ENCODE data around the gene SNX30. TPM values are rescaled to one million over a fixed set of nuclear protein-coding genes. Genes with fewer than 3 reads are reported as not detected.

The SNX30 gene
- total and polyA plus RNA-seq, 2 experiments from 2014 or later: 6.4 to 29.1 TPM

DNA sequence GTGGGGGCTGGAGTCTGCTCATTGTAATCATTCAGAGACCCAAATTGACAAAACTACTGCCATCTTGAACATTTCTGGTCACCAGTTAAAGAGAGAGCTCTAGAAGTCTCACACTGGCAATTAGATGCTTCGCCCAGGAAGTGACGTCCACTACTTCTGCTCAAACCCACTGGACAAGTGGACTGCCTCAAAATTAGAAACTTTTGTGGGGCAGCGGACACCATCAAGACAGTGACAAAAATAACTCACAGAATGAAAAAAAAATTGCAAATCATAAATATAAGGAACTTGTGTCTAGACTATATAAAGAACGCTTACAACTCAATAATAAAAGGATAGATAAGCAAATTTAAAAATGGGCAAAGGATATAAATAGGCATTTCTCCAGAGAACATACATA, 149.9 kb downstream of the SNX30 start:
- no peak overlapping the region for H3K27ac ChIP-seq
- H3K4me2 ChIP-seq: no peak overlapping the region
- H3K4me1 ChIP-seq (ENCODE audit: insufficient read depth): no peaks in the 10 kb centered on the region
- no peaks in the 10 kb centered on the region for H3K27me3 ChIP-seq
- no peaks in the 10 kb centered on the region for H3K9me3 ChIP-seq (ENCODE audit: low read depth)
- DNase-seq (ENCODE audit: low spot score): no peak
- 93% methylated on average over 4 of the region's 4 CpGs for WGBS (ENCODE audit: low lambda C conversion rate, missing lambda C conversion rate)
- TF ChIP-seq EZH2phosphoT487 (IDR thresholded peaks at IDR 0.05; ENCODE audit: low read depth, severe bottlenecking, unreplicated experiment) (no peak), EZH2 (IDR thresholded peaks at IDR 0.05; ENCODE audit: borderline replicate concordance) (no peak)
- TF ChIP-seq, protein P1, sequence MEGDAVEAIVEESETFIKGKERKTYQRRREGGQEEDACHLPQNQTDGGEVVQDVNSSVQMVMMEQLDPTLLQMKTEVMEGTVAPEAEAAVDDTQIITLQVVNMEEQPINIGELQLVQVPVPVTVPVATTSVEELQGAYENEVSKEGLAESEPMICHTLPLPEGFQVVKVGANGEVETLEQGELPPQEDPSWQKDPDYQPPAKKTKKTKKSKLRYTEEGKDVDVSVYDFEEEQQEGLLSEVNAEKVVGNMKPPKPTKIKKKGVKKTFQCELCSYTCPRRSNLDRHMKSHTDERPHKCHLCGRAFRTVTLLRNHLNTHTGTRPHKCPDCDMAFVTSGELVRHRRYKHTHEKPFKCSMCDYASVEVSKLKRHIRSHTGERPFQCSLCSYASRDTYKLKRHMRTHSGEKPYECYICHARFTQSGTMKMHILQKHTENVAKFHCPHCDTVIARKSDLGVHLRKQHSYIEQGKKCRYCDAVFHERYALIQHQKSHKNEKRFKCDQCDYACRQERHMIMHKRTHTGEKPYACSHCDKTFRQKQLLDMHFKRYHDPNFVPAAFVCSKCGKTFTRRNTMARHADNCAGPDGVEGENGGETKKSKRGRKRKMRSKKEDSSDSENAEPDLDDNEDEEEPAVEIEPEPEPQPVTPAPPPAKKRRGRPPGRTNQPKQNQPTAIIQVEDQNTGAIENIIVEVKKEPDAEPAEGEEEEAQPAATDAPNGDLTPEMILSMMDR (IDR thresholded peaks at IDR 0.05; ENCODE audit: poor library complexity): no peak
- H3K4me3 ChIP-seq: no peak overlapping the region
- no peaks in the 10 kb centered on the region for H3K9me2 ChIP-seq (replicated peaks; ENCODE audit: insufficient read depth)
- no peak overlapping the region for H2AFZ ChIP-seq
- H4K20me1 ChIP-seq (ENCODE audit: insufficient read depth, poor library complexity, severe bottlenecking): no peaks in the 10 kb centered on the region
- no peaks in the 10 kb centered on the region for H3K79me2 ChIP-seq
- no peaks in the 10 kb centered on the region for H3K36me3 ChIP-seq (replicated peaks; ENCODE audit: insufficient read depth, low read depth)

DNA sequence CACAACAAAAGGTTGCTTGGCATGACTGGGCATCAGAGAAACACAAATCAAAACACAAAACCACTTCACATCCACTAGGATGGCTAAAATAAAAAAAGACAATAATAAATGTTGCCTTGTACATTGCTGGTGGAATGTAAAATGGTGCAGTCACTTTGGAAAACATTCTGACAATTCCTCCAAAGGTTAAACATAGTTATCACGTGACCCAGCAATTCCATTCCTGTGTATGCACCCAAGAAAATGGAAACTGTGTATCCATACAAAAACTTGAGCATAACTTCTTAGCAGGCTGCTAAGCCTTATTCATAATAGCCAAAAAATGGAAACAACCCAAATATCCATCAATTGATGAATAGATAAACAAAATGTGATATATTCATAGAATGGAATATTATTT, 150.3 kb downstream of the SNX30 start:
- H3K4me1 ChIP-seq (ENCODE audit: insufficient read depth): no peaks in the 10 kb centered on the region
- WGBS (ENCODE audit: low lambda C conversion rate, missing lambda C conversion rate): 64% methylated on average over 1 of the region's 1 CpG
- no peak overlapping the region for H2AFZ ChIP-seq
- no peaks in the 10 kb centered on the region for H3K9me2 ChIP-seq (replicated peaks; ENCODE audit: insufficient read depth)
- no peaks in the 10 kb centered on the region for H4K20me1 ChIP-seq (ENCODE audit: insufficient read depth, poor library complexity, severe bottlenecking)
- no peaks in the 10 kb centered on the region for H3K79me2 ChIP-seq
- H3K9me3 ChIP-seq (ENCODE audit: low read depth): no peaks in the 10 kb centered on the region
- no peaks in the 10 kb centered on the region for H3K36me3 ChIP-seq (replicated peaks; ENCODE audit: insufficient read depth, low read depth)
- no peak for DNase-seq (ENCODE audit: low spot score)
- no peak overlapping the region for H3K4me2 ChIP-seq
- no peak overlapping the region for H3K27ac ChIP-seq
- H3K4me3 ChIP-seq: no peak overlapping the region
- no peaks in the 10 kb centered on the region for H3K27me3 ChIP-seq
- TF ChIP-seq EZH2 (IDR thresholded peaks at IDR 0.05; ENCODE audit: borderline replicate concordance): no peak
- TF ChIP-seq, protein P1 (IDR thresholded peaks at IDR 0.05; ENCODE audit: poor library complexity): no peak
- TF ChIP-seq EZH2phosphoT487 (IDR thresholded peaks at IDR 0.05; ENCODE audit: low read depth, severe bottlenecking, unreplicated experiment): no peak

DNA sequence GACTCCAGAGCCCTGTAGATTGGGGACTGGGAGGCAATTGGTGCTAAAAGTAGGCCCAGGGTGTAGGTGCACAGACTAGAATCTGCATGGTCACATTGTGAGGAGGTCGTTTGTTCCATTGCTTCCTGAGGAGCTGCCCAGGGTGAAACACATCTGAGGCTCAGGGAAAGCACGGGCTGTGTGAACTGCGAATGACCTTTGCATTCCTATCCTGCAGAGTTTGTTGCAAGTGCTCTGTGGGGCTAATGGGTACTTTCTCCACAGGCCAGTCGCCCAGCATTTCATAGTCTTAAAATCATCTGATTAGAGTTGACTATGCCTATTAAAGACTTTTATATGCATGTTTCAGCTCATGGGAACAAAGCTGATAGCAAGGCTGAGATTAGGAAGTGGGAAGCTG, 154.5 kb downstream of the SNX30 start:
- WGBS (ENCODE audit: low lambda C conversion rate, missing lambda C conversion rate): 34% methylated on average over 4 of the region's 4 CpGs
- no peaks in the 10 kb centered on the region for H3K9me2 ChIP-seq (replicated peaks; ENCODE audit: insufficient read depth)
- no peak overlapping the region for H3K4me2 ChIP-seq
- no peaks in the 10 kb centered on the region for H3K9me3 ChIP-seq (ENCODE audit: low read depth)
- no peak overlapping the region for H2AFZ ChIP-seq
- no peaks in the 10 kb centered on the region for H3K79me2 ChIP-seq
- H3K36me3 ChIP-seq (replicated peaks; ENCODE audit: insufficient read depth, low read depth): no peaks in the 10 kb centered on the region
- H3K27ac ChIP-seq: no peak overlapping the region
- DNase-seq (ENCODE audit: low spot score): peak; percentile 24
- TF ChIP-seq EZH2phosphoT487 (IDR thresholded peaks at IDR 0.05; ENCODE audit: low read depth, severe bottlenecking, unreplicated experiment): no peak
- no peak for TF ChIP-seq EZH2 (IDR thresholded peaks at IDR 0.05; ENCODE audit: borderline replicate concordance)
- TF ChIP-seq, protein P1 (IDR thresholded peaks at IDR 0.05; ENCODE audit: poor library complexity): no peak
- no peaks in the 10 kb centered on the region for H3K4me1 ChIP-seq (ENCODE audit: insufficient read depth)
- H4K20me1 ChIP-seq (ENCODE audit: insufficient read depth, poor library complexity, severe bottlenecking): no peaks in the 10 kb centered on the region
- no peak overlapping the region for H3K4me3 ChIP-seq
- H3K27me3 ChIP-seq: no peaks in the 10 kb centered on the region

DNA sequence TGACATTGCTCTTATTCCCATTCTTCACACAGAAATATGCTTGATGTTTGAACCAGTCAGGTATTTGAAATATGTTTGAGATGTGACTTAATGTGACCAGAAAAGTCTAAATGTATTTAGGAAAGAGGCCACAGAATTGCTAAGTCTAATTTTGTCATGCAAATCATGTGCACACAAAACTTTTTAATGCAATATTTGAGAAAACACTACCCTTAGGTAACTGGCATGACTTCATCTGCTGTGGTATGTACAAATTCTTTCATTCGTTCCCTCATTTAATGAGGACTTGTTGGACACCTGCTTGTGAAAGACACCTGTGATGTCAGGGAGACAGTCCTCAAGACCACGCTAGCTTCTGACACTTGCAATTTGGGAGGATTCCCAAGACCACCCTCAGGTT, 161.2 kb downstream of the SNX30 start:
- H3K27ac ChIP-seq: no peak overlapping the region
- H3K36me3 ChIP-seq (replicated peaks; ENCODE audit: insufficient read depth, low read depth): no peaks in the 10 kb centered on the region
- no peak overlapping the region for H3K4me2 ChIP-seq
- no peaks in the 10 kb centered on the region for H4K20me1 ChIP-seq (ENCODE audit: insufficient read depth, poor library complexity, severe bottlenecking)
- DNase-seq (ENCODE audit: low spot score): no peak
- no peaks in the 10 kb centered on the region for H3K79me2 ChIP-seq
- no peaks in the 10 kb centered on the region for H3K27me3 ChIP-seq
- no peaks in the 10 kb centered on the region for H3K4me1 ChIP-seq (ENCODE audit: insufficient read depth)
- no peak overlapping the region for H2AFZ ChIP-seq
- H3K4me3 ChIP-seq: no peak overlapping the region
- H3K9me3 ChIP-seq (ENCODE audit: low read depth): no peaks in the 10 kb centered on the region
- WGBS (ENCODE audit: low lambda C conversion rate, missing lambda C conversion rate): 86% methylated on average over 2 of the region's 2 CpGs
- H3K9me2 ChIP-seq (replicated peaks; ENCODE audit: insufficient read depth): no peaks in the 10 kb centered on the region
- TF ChIP-seq, protein P1 (IDR thresholded peaks at IDR 0.05; ENCODE audit: poor library complexity): no peak
- no peak for TF ChIP-seq EZH2 (IDR thresholded peaks at IDR 0.05; ENCODE audit: borderline replicate concordance)
- no peak for TF ChIP-seq EZH2phosphoT487 (IDR thresholded peaks at IDR 0.05; ENCODE audit: low read depth, severe bottlenecking, unreplicated experiment)

All from hepatocyte (in vitro differentiated cells).